HL-60/S4 treated with retinoic acid at 250 ng/mL for 4 days and 3 days (cell line): ENCODE results near the gene SMAP1.
"Not testable (repeated sequence)": the region's sequence is repeated elsewhere in the genome, so short reads cannot be mapped to it uniquely, and the experiment has no call there.

Experiments
- in situ Hi-C: fragments of 300-500 bp; cut with MboI; formaldehyde crosslinking; loops from 2 replicates; pipeline ENCODE4 v1.7.0; 2022; ENCODE audit warnings: low sequenced_read_pairs

The SMAP1 gene

DNA sequence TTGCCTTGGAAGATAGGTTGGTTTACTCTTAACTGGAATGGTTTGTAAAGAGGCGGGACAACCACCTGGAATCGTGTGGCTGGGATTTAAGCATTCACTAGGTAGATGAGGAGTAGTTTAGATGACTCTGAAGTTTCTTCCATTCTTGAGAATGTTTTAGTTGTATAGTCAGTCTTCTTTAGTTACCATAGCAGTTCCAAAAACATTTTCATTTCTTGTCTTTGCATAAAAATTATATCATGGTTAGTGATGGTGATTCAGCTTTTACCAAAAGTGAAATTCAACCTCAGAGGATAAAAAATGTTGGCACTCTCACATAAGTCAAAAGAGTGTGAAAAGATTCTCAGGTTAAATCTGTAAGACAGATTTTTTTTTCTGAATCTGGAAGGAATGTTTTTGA, 70.3 kb downstream of the SMAP1 start:
- in situ Hi-C loops: no loop called here

- in situ Hi-C loops: no loop called here
These were observed 71.9 kb downstream of the SMAP1 start for GRCh38 chr6:70739534-70739933.

GRCh38 chr6:70740746-70741145, 73.1 kb downstream of the SMAP1 start:
- in situ Hi-C loops: not testable (repeated sequence)

- in situ Hi-C loops: not testable (repeated sequence)
These were observed 74.8 kb downstream of the SMAP1 start for GRCh38 chr6:70742462-70742861.

- in situ Hi-C loops: no loop called here
These were observed 86.2 kb downstream of the SMAP1 start for GRCh38 chr6:70753870-70754380.

GRCh38 chr6:70758883-70759282, 91.2 kb downstream of the SMAP1 start:
- in situ Hi-C loops: no loop called here

- in situ Hi-C loops: no loop called here
These were observed 96.2 kb downstream of the SMAP1 start for GRCh38 chr6:70763754-70764510.

- in situ Hi-C loops: no loop called here
These were observed 97.0 kb downstream of the SMAP1 start for GRCh38 chr6:70764706-70765105.

GRCh38 chr6:70771351-70771750, 103.7 kb downstream of the SMAP1 start:
- in situ Hi-C loops: not testable (repeated sequence)

- in situ Hi-C loops: no loop called here
These were observed 112.3 kb downstream of the SMAP1 start for GRCh38 chr6:70779934-70780333.

DNA sequence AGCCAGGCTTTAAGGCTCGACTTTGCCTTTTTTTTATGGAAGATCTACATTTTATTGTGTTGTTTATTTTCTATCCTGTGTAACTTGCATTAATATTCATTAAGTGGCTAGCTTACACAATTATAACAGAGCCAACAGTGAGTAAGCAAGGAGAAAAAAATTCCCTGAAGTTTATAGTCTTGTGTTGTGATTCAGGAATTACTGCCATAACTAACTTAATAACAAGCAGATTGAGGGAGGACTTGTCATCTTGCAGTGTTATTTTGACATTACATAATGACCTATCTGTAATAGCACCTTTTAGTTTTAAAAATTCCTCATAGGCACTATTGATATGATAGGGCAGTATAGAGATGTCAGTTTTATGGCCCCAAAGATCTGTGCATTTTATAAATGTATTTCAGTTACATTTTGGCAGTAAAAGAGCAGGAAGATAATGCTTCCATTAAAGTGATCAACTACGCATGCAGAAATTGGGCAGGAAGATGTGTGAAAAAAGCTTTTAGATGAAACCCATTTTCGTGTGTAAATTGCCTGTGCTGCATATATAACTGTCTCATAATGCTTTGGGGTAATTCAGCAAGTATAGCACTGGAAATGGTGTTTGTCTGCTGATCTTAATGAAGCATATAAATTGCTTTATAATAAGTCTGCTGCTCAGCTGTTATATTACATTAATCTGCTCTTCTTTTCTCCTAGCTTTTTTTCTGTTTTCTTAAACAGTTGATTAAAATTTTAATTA, 123.0 kb downstream of the SMAP1 start:
- in situ Hi-C loops: no loop called here

DNA sequence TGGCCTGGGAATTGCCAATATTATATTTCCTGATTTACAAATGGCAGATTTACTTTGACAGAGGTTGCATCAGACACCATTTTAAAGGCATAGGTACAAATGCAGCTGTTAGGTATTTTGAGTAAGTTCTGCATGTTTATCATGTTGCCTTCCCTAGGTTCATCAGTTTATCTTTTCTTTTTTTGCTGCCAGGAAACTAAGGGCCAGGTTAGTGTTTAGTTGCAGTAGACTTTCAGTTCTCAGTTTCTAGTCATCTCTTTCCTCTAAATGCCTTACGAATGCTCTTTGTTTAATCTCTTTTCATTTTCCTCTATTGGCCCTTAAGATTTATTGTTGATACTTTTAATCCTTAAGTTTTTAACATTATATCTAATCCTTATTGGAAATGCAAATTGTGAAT, 129.9 kb downstream of the SMAP1 start:
- in situ Hi-C loops: no loop called here

GRCh38 chr6:70806086-70806485, 138.4 kb downstream of the SMAP1 start:
- in situ Hi-C loops: no loop called here

- in situ Hi-C loops: no loop called here
These were observed 144.1 kb downstream of the SMAP1 start for GRCh38 chr6:70811788-70812187.

GRCh38 chr6:70813885-70814284, 146.2 kb downstream of the SMAP1 start:
- in situ Hi-C loops: no loop called here

DNA sequence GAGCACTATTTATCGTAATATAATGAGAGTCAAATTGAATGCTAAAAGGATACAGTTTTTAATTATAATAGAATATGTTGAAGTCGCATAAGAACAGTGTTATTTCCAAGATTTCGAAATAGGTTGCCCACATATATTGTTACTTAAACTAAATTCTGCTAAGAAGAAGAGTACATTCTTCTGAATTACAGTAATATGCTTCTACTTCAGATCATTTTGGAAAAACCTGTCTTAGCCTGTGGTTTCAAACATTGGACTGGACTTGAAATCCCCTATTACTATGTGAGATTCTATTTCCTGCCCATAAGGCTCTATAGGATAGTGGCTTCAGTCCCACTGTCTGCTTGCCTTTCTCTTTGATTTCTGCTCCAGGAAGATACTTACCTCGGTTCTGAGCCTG, 152.0 kb downstream of the SMAP1 start:
- in situ Hi-C loops: no loop called here

- in situ Hi-C loops: no loop called here
These were observed 153.1 kb downstream of the SMAP1 start for GRCh38 chr6:70820778-70821177.

DNA sequence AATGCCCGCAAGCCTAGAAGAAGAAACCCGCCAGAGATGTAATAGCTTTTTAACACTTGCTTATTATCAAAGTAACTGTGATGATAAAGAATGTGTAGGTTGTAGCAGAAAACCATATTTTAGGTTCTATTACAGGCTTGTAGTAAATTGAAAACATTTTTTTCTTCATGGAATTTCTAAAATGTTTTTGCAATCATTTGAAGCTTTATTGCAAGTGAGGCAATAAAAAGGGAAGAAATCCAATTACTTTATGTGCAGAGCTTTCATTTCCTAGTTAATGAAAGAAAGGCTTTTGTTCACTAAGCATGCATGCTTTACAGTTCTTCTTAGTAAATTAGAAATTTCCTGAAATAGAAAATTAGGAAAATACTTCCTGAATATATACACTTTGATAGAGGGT, 154.1 kb downstream of the SMAP1 start:
- in situ Hi-C loops: no loop called here

- in situ Hi-C loops: no loop called here
These were observed 156.0 kb downstream of the SMAP1 start for GRCh38 chr6:70823651-70824050.

GRCh38 chr6:70831427-70831826, 163.7 kb downstream of the SMAP1 start:
- in situ Hi-C loops: no loop called here

GRCh38 chr6:70834520-70834919, 166.8 kb downstream of the SMAP1 start:
- in situ Hi-C loops: no loop called here

- in situ Hi-C loops: no loop called here
These were observed 171.2 kb downstream of the SMAP1 start for GRCh38 chr6:70838907-70839285.
